ENCODE measurements around the gene ATP6V1B1.

- TF ChIP-seq CTCF (IDR thresholded peaks at IDR 0.05) (no peak), POLR2A (IDR thresholded peaks at IDR 0.05) (no peak)
Measured at GRCh38 chr2:70962211-70962884, 26.6 kb downstream of the ATP6V1B1 start.
